Keratinocyte (primary cell): Measurements from ENCODE around the gene ARNT2. TPM values are rescaled to one million over a fixed set of nuclear protein-coding genes. Genes with fewer than 3 reads are reported as not detected.

Source experiments
- DNase-seq: peaks from one replicate; pipeline ENCODE4 v3.0.0-alpha.2; 2011; ENCODE audit warnings: low read depth, missing footprints, low spot score
- FAIRE-seq: peaks from 2 replicates; lab custom pipeline; 2011; peaks lifted over from hg19 to GRCh38; lab: Jason Lieb, UNC
- H2AFZ ChIP-seq: 2 replicates; pipeline ENCODE4 v1.6.0; 2012; ENCODE audit warnings: low read length, control low read depth, inconsistent platforms; ENCODE audit not compliant: control insufficient read depth
- H3K27ac ChIP-seq: 2 replicates; pipeline ENCODE4 v1.5.1; 2011; ENCODE audit warnings: low read length; ENCODE audit not compliant: control insufficient read depth, insufficient read depth
- H3K27me3 ChIP-seq: 3 replicates; pipeline ENCODE4 v1.6.0; 2011; ENCODE audit warnings: low read length; ENCODE audit not compliant: control insufficient read depth, insufficient read depth; ENCODE audit errors: extremely low read depth
- H3K36me3 ChIP-seq, 2 experiments: 2 replicates in 1 of 2; 3 replicates in 1 of 2; pipeline ENCODE4 v1.5.1; 2011; ENCODE audit warnings: low read length in 2 of 2, mild to moderate bottlenecking in 1 of 2; ENCODE audit not compliant: control insufficient read depth in 2 of 2, insufficient read depth in 2 of 2; ENCODE audit errors: extremely low read depth in 1 of 2
- H3K4me1 ChIP-seq: 3 replicates; pipeline ENCODE4 v1.5.1; 2011; ENCODE audit warnings: low read length; ENCODE audit not compliant: control insufficient read depth, insufficient read depth; ENCODE audit errors: extremely low read depth
- H3K4me2 ChIP-seq: 3 replicates; pipeline ENCODE4 v1.6.0; 2011; ENCODE audit warnings: low read depth, low read length; ENCODE audit not compliant: control insufficient read depth, insufficient read depth; ENCODE audit errors: extremely low read depth
- H3K4me3 ChIP-seq, 3 experiments: fragments of 200-600 bp in 1 of 3; sonication (generic) in 1 of 3; 2 replicates in 2 of 3; 3 replicates in 1 of 3; pipeline ENCODE4 v1.5.1; 2011 to 2016; ENCODE audit warnings: low read length in 3 of 3, mild to moderate bottlenecking in 3 of 3, control low read depth in 2 of 3, inconsistent platforms in 1 of 3, low read depth in 1 of 3, mixed read lengths in 1 of 3, mixed run types in 1 of 3, moderate library complexity in 1 of 3; ENCODE audit not compliant: control insufficient read depth in 2 of 3, insufficient read depth in 2 of 3; ENCODE audit errors: extremely low read depth in 1 of 3
- H3K79me2 ChIP-seq: 2 replicates; pipeline ENCODE4 v1.6.0; 2012; ENCODE audit warnings: low read length; ENCODE audit not compliant: control insufficient read depth, insufficient read depth
- H3K9ac ChIP-seq: 3 replicates; pipeline ENCODE4 v1.6.0; 2011; ENCODE audit warnings: low read length; ENCODE audit not compliant: control insufficient read depth, insufficient read depth; ENCODE audit errors: extremely low read depth
- H3K9me1 ChIP-seq: 3 replicates; pipeline ENCODE4 v1.6.0; 2011; ENCODE audit warnings: low read length; ENCODE audit not compliant: control insufficient read depth, insufficient read depth; ENCODE audit errors: extremely low read depth
- H3K9me3 ChIP-seq: 2 replicates; pipeline ENCODE4 v1.5.1; 2012; ENCODE audit warnings: low read depth, low read length; ENCODE audit not compliant: control insufficient read depth
- H4K20me1 ChIP-seq: 3 replicates; pipeline ENCODE4 v1.6.0; 2011; ENCODE audit warnings: low read length; ENCODE audit not compliant: control insufficient read depth, insufficient read depth; ENCODE audit errors: extremely low read depth
- EZH2 ChIP-seq: IDR thresholded peaks from one replicate; pipeline ENCODE4 v1.6.1; 2012; ENCODE audit warnings: inconsistent platforms, mild to moderate bottlenecking, low read length, moderate library complexity
- dilution Hi-C: fragments of 300-500 bp; cut with MboI; formaldehyde crosslinking; loops from one replicate; pipeline ENCODE4 v1.7.0; 2020; ENCODE audit warnings: low sequenced_read_pairs; ENCODE audit not compliant: extremely low pct_ligation_motif_present
- polyA plus RNA-seq, 5 experiments: library from polyadenylated mRNA; depleted of rRNA in 3 of 5; stranded (reverse) in 3 of 5; stranded (forward) in 1 of 5; unstranded in 1 of 5; fragments of >200 nt; gene quantifications; 1 replicate in 1 of 5; 2 replicates in 3 of 5; 3 replicates in 1 of 5; pipeline versions ENCODE4 v1.2.1 to v1.2.3, GENCODE V29; 2011 to 2012; ENCODE audit warnings: missing spikeins in 2 of 5, low read depth in 1 of 5, low replicate concordance in 1 of 5
- TF ChIP-seq, protein P1 (sequence below), 3 experiments: IDR thresholded peaks in 1 of 3; conservative IDR thresholded peaks in 1 of 3; optimal IDR thresholded peaks in 1 of 3; 2 replicates in 2 of 3; 3 replicates in 1 of 3; pipeline versions ENCODE3 to v1.5.1; 2011; ENCODE audit warnings: low read length in 3 of 3, mild to moderate bottlenecking in 3 of 3, moderate library complexity in 2 of 3, control low read depth in 1 of 3, inconsistent platforms in 1 of 3; ENCODE audit not compliant: insufficient read depth in 2 of 3; ENCODE audit errors: extremely low read depth in 1 of 3

Gene ARNT2
- polyA plus RNA-seq, 1 donor (not counting 4 experiments of a cell fraction or from before 2014, with no cell fraction given) = 0.16 TPM

DNA sequence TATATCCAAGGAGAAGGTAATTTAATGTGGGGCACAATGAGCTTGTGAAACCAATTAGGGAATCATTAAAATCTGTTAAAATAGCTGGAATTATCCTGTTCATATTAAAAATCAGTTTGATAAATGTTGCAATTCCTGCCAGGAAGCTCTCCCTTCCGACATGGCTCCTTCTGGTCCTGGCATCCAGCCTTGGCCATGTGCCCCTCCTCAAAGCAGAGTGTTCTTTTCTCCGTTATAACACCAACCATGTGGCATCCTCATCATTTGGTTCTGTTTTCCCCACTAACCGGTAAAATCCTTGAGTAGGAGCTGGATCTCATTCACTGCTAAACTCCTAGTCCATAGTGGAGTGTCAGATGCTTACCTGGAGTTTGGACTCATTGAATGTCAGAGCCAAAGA is 127.2 kb downstream of the ARNT2 start:
- no peaks in the 10 kb centered on the region for H3K4me1 ChIP-seq
- no peaks in the 10 kb centered on the region for H3K79me2 ChIP-seq
- DNase-seq (no peak), FAIRE-seq (no peak)
- no peak for TF ChIP-seq EZH2
- TF ChIP-seq, protein P1, sequence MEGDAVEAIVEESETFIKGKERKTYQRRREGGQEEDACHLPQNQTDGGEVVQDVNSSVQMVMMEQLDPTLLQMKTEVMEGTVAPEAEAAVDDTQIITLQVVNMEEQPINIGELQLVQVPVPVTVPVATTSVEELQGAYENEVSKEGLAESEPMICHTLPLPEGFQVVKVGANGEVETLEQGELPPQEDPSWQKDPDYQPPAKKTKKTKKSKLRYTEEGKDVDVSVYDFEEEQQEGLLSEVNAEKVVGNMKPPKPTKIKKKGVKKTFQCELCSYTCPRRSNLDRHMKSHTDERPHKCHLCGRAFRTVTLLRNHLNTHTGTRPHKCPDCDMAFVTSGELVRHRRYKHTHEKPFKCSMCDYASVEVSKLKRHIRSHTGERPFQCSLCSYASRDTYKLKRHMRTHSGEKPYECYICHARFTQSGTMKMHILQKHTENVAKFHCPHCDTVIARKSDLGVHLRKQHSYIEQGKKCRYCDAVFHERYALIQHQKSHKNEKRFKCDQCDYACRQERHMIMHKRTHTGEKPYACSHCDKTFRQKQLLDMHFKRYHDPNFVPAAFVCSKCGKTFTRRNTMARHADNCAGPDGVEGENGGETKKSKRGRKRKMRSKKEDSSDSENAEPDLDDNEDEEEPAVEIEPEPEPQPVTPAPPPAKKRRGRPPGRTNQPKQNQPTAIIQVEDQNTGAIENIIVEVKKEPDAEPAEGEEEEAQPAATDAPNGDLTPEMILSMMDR (optimal IDR thresholded peaks at IDR 0.05 in 1 of 3, IDR thresholded peaks at IDR 0.05 in 1 of 3, conservative IDR thresholded peaks at IDR 0.05 in 1 of 3; ENCODE audit: extremely low read depth in 1 of 3, insufficient read depth in 2 of 3, low read length in 3 of 3) = no peak
- no peak overlapping the region for H2AFZ ChIP-seq
- no peak overlapping the region for H3K4me2 ChIP-seq
- H3K36me3 ChIP-seq = no peaks in the 10 kb centered on the region
- H3K9me1 ChIP-seq = no peaks in the 10 kb centered on the region
- H3K9me3 ChIP-seq = no peaks in the 10 kb centered on the region
- H3K27ac ChIP-seq = no peak overlapping the region
- no peak overlapping the region for H3K9ac ChIP-seq
- H4K20me1 ChIP-seq = no peaks in the 10 kb centered on the region
- H3K27me3 ChIP-seq = peaks cover 13% of the 10 kb centered on the region
- dilution Hi-C loops = no loop called here
- no peak overlapping the region for H3K4me3 ChIP-seq

DNA sequence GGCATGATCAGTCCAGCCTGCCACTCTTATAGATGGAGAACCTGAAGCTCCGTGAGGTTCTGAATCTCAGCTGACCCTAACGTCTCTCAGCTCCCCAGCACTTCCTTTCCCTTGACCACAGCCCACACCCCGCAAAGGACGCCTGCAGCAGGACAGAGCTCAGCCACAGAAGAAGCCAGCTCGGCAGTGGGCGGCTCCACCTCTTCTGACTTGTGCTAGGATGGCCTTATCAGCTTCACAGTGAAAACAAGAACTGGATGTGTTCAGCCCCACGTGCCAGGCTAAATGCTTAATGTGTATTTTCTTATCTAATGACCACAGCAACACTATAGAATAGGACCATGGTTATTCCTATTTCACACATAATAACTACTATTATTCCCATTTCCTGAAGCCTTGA is 127.6 kb downstream of the ARNT2 start:
- H2AFZ ChIP-seq = no peak overlapping the region
- H3K9ac ChIP-seq = no peak overlapping the region
- TF ChIP-seq EZH2 = no peak
- TF ChIP-seq, protein P1 (optimal IDR thresholded peaks at IDR 0.05 in 1 of 3, IDR thresholded peaks at IDR 0.05 in 1 of 3, conservative IDR thresholded peaks at IDR 0.05 in 1 of 3; ENCODE audit: extremely low read depth in 1 of 3, insufficient read depth in 2 of 3, low read length in 3 of 3) = no peak
- H3K4me2 ChIP-seq = no peak overlapping the region
- no peaks in the 10 kb centered on the region for H3K36me3 ChIP-seq
- no peak overlapping the region for H3K27ac ChIP-seq
- H3K9me3 ChIP-seq = no peaks in the 10 kb centered on the region
- dilution Hi-C loops = no loop called here
- no peak for FAIRE-seq
- no peaks in the 10 kb centered on the region for H4K20me1 ChIP-seq
- H3K4me1 ChIP-seq = no peaks in the 10 kb centered on the region
- no peaks in the 10 kb centered on the region for H3K79me2 ChIP-seq
- peaks cover 12% of the 10 kb centered on the region for H3K27me3 ChIP-seq
- H3K4me3 ChIP-seq = no peak overlapping the region
- DNase-seq = no peak
- H3K9me1 ChIP-seq = no peaks in the 10 kb centered on the region
